HepG2 (cell line): Measurements from ENCODE around the gene ARF6. TPM values are rescaled to one million over a fixed set of nuclear protein-coding genes. Genes with fewer than 3 reads are reported as not detected.

Source experiments
- EED ChIP-seq: sonication (generic); formaldehyde crosslinking; IDR thresholded peaks from 2 replicates; pipeline ENCODE4 v1.5.0; 2020; ENCODE audit warnings: mild to moderate bottlenecking, missing genetic modification reagents
- HCFC1 ChIP-seq: fragments of 150-350 bp; IDR thresholded peaks from 2 replicates; pipeline ENCODE4 v1.6.1; 2014; ENCODE audit warnings: low read depth, low read length
- IRX3 ChIP-seq: sonication (generic); formaldehyde crosslinking; IDR thresholded peaks from 2 replicates; pipeline ENCODE4 v1.8.1; 2023; ENCODE audit warnings: mild to moderate bottlenecking, low read depth, missing genetic modification reagents, borderline replicate concordance
- THAP11 ChIP-seq: IDR thresholded peaks from 2 replicates; pipeline ENCODE4 v1.6.1; 2016; ENCODE audit warnings: missing biosample characterization, missing genetic modification reagents
- TSC22D2 ChIP-seq: sonication (generic); formaldehyde crosslinking; IDR thresholded peaks from 2 replicates; pipeline ENCODE4 v1.5.1; 2020; ENCODE audit warnings: missing genetic modification reagents, mild to moderate bottlenecking, borderline replicate concordance
- XBP1 ChIP-seq: sonication (generic); formaldehyde crosslinking; IDR thresholded peaks from 2 replicates; pipeline ENCODE4 v1.5.0; 2020; ENCODE audit warnings: missing genetic modification reagents
- ZFYVE20 ChIP-seq: sonication (generic); formaldehyde crosslinking; IDR thresholded peaks from 2 replicates; pipeline ENCODE4 v1.8.0; 2023; ENCODE audit warnings: low read depth, mild to moderate bottlenecking, moderate library complexity, missing genetic modification reagents, borderline replicate concordance
- ZNF160 ChIP-seq: sonication (generic); formaldehyde crosslinking; IDR thresholded peaks from 2 replicates; pipeline ENCODE4 v1.8.0; 2022; ENCODE audit warnings: mild to moderate bottlenecking, inconsistent platforms, missing genetic modification reagents
- ZNF614 ChIP-seq: IDR thresholded peaks from 2 replicates; pipeline ENCODE4 v1.6.1; 2018; ENCODE audit warnings: missing biosample characterization, missing genetic modification reagents, inconsistent platforms, borderline replicate concordance
- ZNF629 ChIP-seq: sonication (generic); formaldehyde crosslinking; conservative IDR thresholded peaks from 2 replicates; pipeline ENCODE4 v1.5.0; 2020; ENCODE audit warnings: missing genetic modification reagents
- ZNF7 ChIP-seq: IDR thresholded peaks from 2 replicates; pipeline ENCODE4 v1.6.1; 2016; ENCODE audit warnings: missing biosample characterization, missing genetic modification reagents
- polyA plus RNA-seq, 8 experiments: library from polyadenylated mRNA; depleted of rRNA in 3 of 8; stranded (reverse) in 7 of 8; unstranded in 1 of 8; fragments of >200 nt; fragmentation: Illumina TruSeq in 4 of 8; extraction: Trizol in 4 of 8; gene quantifications; 2 replicates each; pipeline versions ENCODE4 v1.2.1 to v1.2.3, GENCODE V29; 2011 to 2016; ENCODE audit warnings: low read depth in 4 of 8, missing spikeins in 1 of 8, mixed read lengths in 1 of 8; ENCODE audit not compliant: insufficient read depth in 1 of 8
- total RNA-seq, 5 experiments: library from RNA; depleted of rRNA; stranded (reverse); fragments of >200 nt; fragmentation: Illumina TruSeq; extraction: Trizol; gene quantifications; 2 replicates each; pipeline ENCODE4 v1.2.3, GENCODE V29; 2016; ENCODE audit warnings: low read depth in 1 of 5
- TF ChIP-seq, protein P1 (sequence below): sonication (generic); formaldehyde crosslinking; IDR thresholded peaks from 2 replicates; pipeline ENCODE4 v1.8.0; 2022; ENCODE audit warnings: mild to moderate bottlenecking, missing genetic modification reagents
- TF ChIP-seq, protein P2 (sequence below): sonication (generic); formaldehyde crosslinking; IDR thresholded peaks from 2 replicates; pipeline ENCODE4 v1.4.0; 2020; ENCODE audit warnings: missing genetic modification reagents
- TF ChIP-seq, protein P3 (sequence below): sonication (generic); formaldehyde crosslinking; IDR thresholded peaks from 2 replicates; pipeline ENCODE4 v1.4.0; 2020; ENCODE audit warnings: missing genetic modification reagents, borderline replicate concordance
- TF ChIP-seq, protein P4 (sequence below): IDR thresholded peaks from 2 replicates; pipeline ENCODE4 v1.6.1; 2016; ENCODE audit warnings: missing biosample characterization, missing genetic modification reagents, low read depth
- TF ChIP-seq, protein P5 (sequence below): sonication (generic); formaldehyde crosslinking; IDR thresholded peaks from 2 replicates; pipeline ENCODE4 v1.4.0; 2020; ENCODE audit warnings: missing genetic modification reagents
- TF ChIP-seq, protein P6 (sequence below): sonication (generic); formaldehyde crosslinking; conservative IDR thresholded peaks from 2 replicates; pipeline ENCODE4 v1.8.0; 2022; ENCODE audit warnings: low read depth, missing genetic modification reagents

Gene ARF6
- total and polyA plus RNA-seq, 2 of the 13 experiments (the other 11 are each of a cell fraction or from before 2014, with no cell fraction given), result 12.7 to 31.9 TPM

DNA sequence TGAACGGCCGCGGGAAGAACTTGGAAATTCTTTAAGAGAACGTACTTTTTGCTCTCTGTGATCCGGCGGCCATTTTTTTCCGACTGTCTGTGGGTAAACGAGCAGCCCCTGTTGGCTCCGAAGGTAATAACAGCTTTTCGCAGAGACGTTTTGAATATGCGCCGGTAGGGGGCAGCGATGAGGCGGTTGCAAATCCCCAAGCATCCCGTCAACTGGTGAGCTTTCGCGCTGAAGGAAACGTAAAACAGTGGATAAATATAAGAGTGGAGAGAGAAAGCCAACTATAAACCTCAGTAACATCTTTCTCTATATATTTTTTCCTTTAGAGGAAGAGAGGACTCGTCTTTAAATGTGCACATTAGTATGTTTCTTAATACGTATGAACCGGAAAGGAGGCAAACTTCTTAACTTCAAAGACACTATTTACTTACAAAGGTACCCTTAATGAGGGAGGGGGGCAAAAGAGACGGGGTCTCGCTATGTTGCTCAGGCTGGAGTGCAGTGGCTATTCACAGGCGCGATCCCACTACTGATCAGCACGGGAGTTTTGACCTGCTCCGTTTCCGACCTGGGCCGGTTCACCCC is 30.7 kb upstream of the ARF6 start (continued):
- no peak for TF ChIP-seq ZNF629 (CRISPR knock-in tag)
- TF ChIP-seq, protein P1, sequence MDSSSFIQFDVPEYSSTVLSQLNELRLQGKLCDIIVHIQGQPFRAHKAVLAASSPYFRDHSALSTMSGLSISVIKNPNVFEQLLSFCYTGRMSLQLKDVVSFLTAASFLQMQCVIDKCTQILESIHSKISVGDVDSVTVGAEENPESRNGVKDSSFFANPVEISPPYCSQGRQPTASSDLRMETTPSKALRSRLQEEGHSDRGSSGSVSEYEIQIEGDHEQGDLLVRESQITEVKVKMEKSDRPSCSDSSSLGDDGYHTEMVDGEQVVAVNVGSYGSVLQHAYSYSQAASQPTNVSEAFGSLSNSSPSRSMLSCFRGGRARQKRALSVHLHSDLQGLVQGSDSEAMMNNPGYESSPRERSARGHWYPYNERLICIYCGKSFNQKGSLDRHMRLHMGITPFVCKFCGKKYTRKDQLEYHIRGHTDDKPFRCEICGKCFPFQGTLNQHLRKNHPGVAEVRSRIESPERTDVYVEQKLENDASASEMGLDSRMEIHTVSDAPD (CRISPR knock-in tag), result no peak
- TF ChIP-seq, protein P2, sequence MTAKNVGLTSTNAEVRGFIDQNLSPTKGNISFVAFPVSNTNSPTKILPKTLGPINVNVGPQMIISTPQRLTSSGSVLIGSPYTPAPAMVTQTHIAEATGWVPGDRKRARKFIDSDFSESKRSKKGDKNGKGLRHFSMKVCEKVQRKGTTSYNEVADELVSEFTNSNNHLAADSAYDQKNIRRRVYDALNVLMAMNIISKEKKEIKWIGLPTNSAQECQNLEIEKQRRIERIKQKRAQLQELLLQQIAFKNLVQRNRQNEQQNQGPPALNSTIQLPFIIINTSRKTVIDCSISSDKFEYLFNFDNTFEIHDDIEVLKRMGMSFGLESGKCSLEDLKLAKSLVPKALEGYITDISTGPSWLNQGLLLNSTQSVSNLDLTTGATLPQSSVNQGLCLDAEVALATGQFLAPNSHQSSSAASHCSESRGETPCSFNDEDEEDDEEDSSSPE (CRISPR knock-in tag), result no peak
- TF ChIP-seq, protein P3, sequence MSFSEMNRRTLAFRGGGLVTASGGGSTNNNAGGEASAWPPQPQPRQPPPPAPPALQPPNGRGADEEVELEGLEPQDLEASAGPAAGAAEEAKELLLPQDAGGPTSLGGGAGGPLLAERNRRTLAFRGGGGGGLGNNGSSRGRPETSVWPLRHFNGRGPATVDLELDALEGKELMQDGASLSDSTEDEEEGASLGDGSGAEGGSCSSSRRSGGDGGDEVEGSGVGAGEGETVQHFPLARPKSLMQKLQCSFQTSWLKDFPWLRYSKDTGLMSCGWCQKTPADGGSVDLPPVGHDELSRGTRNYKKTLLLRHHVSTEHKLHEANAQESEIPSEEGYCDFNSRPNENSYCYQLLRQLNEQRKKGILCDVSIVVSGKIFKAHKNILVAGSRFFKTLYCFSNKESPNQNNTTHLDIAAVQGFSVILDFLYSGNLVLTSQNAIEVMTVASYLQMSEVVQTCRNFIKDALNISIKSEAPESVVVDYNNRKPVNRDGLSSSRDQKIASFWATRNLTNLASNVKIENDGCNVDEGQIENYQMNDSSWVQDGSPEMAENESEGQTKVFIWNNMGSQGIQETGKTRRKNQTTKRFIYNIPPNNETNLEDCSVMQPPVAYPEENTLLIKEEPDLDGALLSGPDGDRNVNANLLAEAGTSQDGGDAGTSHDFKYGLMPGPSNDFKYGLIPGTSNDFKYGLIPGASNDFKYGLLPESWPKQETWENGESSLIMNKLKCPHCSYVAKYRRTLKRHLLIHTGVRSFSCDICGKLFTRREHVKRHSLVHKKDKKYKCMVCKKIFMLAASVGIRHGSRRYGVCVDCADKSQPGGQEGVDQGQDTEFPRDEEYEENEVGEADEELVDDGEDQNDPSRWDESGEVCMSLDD, result peak; percentile 8; the same call in 1 of the 2 replicates
- TF ChIP-seq THAP11 (CRISPR knock-in tag), result no peak; the same call in 1 of the 2 replicates
- TF ChIP-seq, protein P4, sequence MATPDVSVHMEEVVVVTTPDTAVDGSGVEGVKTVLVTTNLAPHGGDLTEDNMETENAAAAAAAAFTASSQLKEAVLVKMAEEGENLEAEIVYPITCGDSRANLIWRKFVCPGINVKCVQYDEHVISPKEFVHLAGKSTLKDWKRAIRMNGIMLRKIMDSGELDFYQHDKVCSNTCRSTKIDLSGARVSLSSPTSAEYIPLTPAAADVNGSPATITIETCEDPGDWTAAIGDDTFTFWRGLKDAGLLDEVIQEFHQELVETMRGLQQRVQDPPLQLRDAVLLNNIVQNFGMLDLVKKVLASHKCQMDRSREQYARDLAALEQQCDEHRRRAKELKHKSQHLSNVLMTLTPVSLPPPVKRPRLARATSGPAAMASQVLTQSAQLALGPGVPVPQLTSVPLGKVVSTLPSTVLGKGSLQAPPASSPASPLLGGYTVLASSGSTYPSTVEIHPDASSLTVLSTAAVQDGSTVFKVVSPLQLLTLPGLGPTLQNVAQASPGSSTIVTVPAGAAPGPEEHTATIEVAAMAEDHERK (CRISPR knock-in tag), result no peak
- TF ChIP-seq HCFC1, result no peak
- no peak for TF ChIP-seq ZNF160
- no peak for TF ChIP-seq XBP1 (CRISPR knock-in tag)
- TF ChIP-seq, protein P5, sequence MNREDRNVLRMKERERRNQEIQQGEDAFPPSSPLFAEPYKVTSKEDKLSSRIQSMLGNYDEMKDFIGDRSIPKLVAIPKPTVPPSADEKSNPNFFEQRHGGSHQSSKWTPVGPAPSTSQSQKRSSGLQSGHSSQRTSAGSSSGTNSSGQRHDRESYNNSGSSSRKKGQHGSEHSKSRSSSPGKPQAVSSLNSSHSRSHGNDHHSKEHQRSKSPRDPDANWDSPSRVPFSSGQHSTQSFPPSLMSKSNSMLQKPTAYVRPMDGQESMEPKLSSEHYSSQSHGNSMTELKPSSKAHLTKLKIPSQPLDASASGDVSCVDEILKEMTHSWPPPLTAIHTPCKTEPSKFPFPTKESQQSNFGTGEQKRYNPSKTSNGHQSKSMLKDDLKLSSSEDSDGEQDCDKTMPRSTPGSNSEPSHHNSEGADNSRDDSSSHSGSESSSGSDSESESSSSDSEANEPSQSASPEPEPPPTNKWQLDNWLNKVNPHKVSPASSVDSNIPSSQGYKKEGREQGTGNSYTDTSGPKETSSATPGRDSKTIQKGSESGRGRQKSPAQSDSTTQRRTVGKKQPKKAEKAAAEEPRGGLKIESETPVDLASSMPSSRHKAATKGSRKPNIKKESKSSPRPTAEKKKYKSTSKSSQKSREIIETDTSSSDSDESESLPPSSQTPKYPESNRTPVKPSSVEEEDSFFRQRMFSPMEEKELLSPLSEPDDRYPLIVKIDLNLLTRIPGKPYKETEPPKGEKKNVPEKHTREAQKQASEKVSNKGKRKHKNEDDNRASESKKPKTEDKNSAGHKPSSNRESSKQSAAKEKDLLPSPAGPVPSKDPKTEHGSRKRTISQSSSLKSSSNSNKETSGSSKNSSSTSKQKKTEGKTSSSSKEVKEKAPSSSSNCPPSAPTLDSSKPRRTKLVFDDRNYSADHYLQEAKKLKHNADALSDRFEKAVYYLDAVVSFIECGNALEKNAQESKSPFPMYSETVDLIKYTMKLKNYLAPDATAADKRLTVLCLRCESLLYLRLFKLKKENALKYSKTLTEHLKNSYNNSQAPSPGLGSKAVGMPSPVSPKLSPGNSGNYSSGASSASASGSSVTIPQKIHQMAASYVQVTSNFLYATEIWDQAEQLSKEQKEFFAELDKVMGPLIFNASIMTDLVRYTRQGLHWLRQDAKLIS (CRISPR knock-in tag), result no peak
- peak; percentile 19; the same call in 1 of the 2 replicates for TF ChIP-seq ZNF614 (CRISPR knock-in tag)
- TF ChIP-seq EED, result no peak
- no peak for TF ChIP-seq ZNF7
- no peak; the same call in 1 of the 2 replicates for TF ChIP-seq TSC22D2 (CRISPR knock-in tag)
- no peak for TF ChIP-seq ZFYVE20 (CRISPR knock-in tag)
- no peak for TF ChIP-seq IRX3
- TF ChIP-seq, protein P6, sequence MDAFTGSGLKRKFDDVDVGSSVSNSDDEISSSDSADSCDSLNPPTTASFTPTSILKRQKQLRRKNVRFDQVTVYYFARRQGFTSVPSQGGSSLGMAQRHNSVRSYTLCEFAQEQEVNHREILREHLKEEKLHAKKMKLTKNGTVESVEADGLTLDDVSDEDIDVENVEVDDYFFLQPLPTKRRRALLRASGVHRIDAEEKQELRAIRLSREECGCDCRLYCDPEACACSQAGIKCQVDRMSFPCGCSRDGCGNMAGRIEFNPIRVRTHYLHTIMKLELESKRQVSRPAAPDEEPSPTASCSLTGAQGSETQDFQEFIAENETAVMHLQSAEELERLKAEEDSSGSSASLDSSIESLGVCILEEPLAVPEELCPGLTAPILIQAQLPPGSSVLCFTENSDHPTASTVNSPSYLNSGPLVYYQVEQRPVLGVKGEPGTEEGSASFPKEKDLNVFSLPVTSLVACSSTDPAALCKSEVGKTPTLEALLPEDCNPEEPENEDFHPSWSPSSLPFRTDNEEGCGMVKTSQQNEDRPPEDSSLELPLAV (CRISPR knock-in tag), result no peak
